Measurements from ENCODE around the gene NAALADL2.

The NAALADL2 gene

GRCh38 chr3:175606650-175607318 lies 747.6 kb downstream of the NAALADL2 start:
- Histone ChIP-seq H3K4me2 (ENCODE audit: low read length) (no peak overlapping the region), H3K27ac (ENCODE audit: low read depth, low read length, poor library complexity, severe bottlenecking) (no peak overlapping the region), H3K4me3 (ENCODE audit: low read depth, low read length, poor library complexity, severe bottlenecking) (no peak overlapping the region), H3K79me2 (ENCODE audit: insufficient read depth, low read length) (no peaks in the 10 kb centered on the region), H3K27me3 (ENCODE audit: insufficient read depth, low read length) (no peaks in the 10 kb centered on the region), H3K9me2 (ENCODE audit: low read depth, low read length) (no peaks in the 10 kb centered on the region), H3K36me3 (ENCODE audit: insufficient read depth, low read length) (no peaks in the 10 kb centered on the region), H4K20me1 (ENCODE audit: insufficient read depth, low read length) (no peaks in the 10 kb centered on the region), H3K4me1 (ENCODE audit: insufficient read depth, low read length, severe bottlenecking) (no peaks in the 10 kb centered on the region), H3K9me3 (ENCODE audit: low read length) (no peaks in the 10 kb centered on the region), H2AFZ (ENCODE audit: low read length) (no peak overlapping the region), H3F3A (ENCODE audit: insufficient read depth, low read length) (no peaks in the 10 kb centered on the region), H3K9ac (ENCODE audit: low read length) (no peak overlapping the region)
- TF ChIP-seq EZH2 (IDR thresholded peaks at IDR 0.05; ENCODE audit: borderline replicate concordance, low read length) (no peak), CTCF (IDR thresholded peaks at IDR 0.05; ENCODE audit: low read length) (no peak)

GRCh38 chr3:175608356-175608755 lies 749.2 kb downstream of the NAALADL2 start:
- no peaks in the 10 kb centered on the region for H3K4me1 ChIP-seq (ENCODE audit: insufficient read depth, low read length, severe bottlenecking)
- no peak overlapping the region for H2AFZ ChIP-seq (ENCODE audit: low read length)
- H3K4me2 ChIP-seq (ENCODE audit: low read length), result no peak overlapping the region
- no peaks in the 10 kb centered on the region for H3K9me3 ChIP-seq (ENCODE audit: low read length)
- no peak overlapping the region for H3K9ac ChIP-seq (ENCODE audit: low read length)
- TF ChIP-seq EZH2 (IDR thresholded peaks at IDR 0.05; ENCODE audit: borderline replicate concordance, low read length), result no peak
- TF ChIP-seq CTCF (IDR thresholded peaks at IDR 0.05; ENCODE audit: low read length), result no peak
- no peaks in the 10 kb centered on the region for H3K27me3 ChIP-seq (ENCODE audit: insufficient read depth, low read length)
- H4K20me1 ChIP-seq (ENCODE audit: insufficient read depth, low read length), result no peaks in the 10 kb centered on the region
- H3K79me2 ChIP-seq (ENCODE audit: insufficient read depth, low read length), result no peaks in the 10 kb centered on the region
- no peaks in the 10 kb centered on the region for H3K36me3 ChIP-seq (ENCODE audit: insufficient read depth, low read length)
- no peaks in the 10 kb centered on the region for H3F3A ChIP-seq (ENCODE audit: insufficient read depth, low read length)
- no peak overlapping the region for H3K4me3 ChIP-seq (ENCODE audit: low read depth, low read length, poor library complexity, severe bottlenecking)
- no peaks in the 10 kb centered on the region for H3K9me2 ChIP-seq (ENCODE audit: low read depth, low read length)
- no peak overlapping the region for H3K27ac ChIP-seq (ENCODE audit: low read depth, low read length, poor library complexity, severe bottlenecking)

GRCh38 chr3:175608911-175609310 lies 749.8 kb downstream of the NAALADL2 start:
- Histone ChIP-seq H3K9ac (ENCODE audit: low read length) (no peak overlapping the region), H3K9me3 (ENCODE audit: low read length) (no peaks in the 10 kb centered on the region), H3F3A (ENCODE audit: insufficient read depth, low read length) (no peaks in the 10 kb centered on the region), H3K4me3 (ENCODE audit: low read depth, low read length, poor library complexity, severe bottlenecking) (no peak overlapping the region), H4K20me1 (ENCODE audit: insufficient read depth, low read length) (no peaks in the 10 kb centered on the region), H3K27me3 (ENCODE audit: insufficient read depth, low read length) (no peaks in the 10 kb centered on the region), H3K79me2 (ENCODE audit: insufficient read depth, low read length) (no peaks in the 10 kb centered on the region), H3K9me2 (ENCODE audit: low read depth, low read length) (no peaks in the 10 kb centered on the region), H3K4me1 (ENCODE audit: insufficient read depth, low read length, severe bottlenecking) (no peaks in the 10 kb centered on the region), H3K4me2 (ENCODE audit: low read length) (no peak overlapping the region), H3K36me3 (ENCODE audit: insufficient read depth, low read length) (no peaks in the 10 kb centered on the region), H3K27ac (ENCODE audit: low read depth, low read length, poor library complexity, severe bottlenecking) (no peak overlapping the region), H2AFZ (ENCODE audit: low read length) (no peak overlapping the region)
- no peak for TF ChIP-seq CTCF (IDR thresholded peaks at IDR 0.05; ENCODE audit: low read length)
- TF ChIP-seq EZH2 (IDR thresholded peaks at IDR 0.05; ENCODE audit: borderline replicate concordance, low read length), result no peak

All from OCI-LY1 (cell line).